ENCODE measurements around the gene CFTR. TPM values are rescaled to one million over a fixed set of nuclear protein-coding genes. Genes with fewer than 3 reads are reported as not detected.
A peak's percentile ranks its signal among the peaks of the same experiment; 100 is the strongest.

Gene CFTR
- total and polyA plus RNA-seq, 10 of the 15 experiments (the other 5 are each of a cell fraction or from before 2014, with no cell fraction given) = 0.02 to 2.3 (median 0.21) TPM; not detected in 1

GRCh38 chr7:117588352-117588794, 108.5 kb downstream of the CFTR start (continued):
- TF ChIP-seq NRF1 (conservative IDR thresholded peaks at IDR 0.05; ENCODE audit: low read depth, low read length) = no peak
- no peak for TF ChIP-seq CHD1 (IDR thresholded peaks at IDR 0.05; ENCODE audit: low read depth, low read length)
- TF ChIP-seq BCL11A (IDR thresholded peaks at IDR 0.05; ENCODE audit: low read depth, low read length) = 0 out of 2 replicates have a peak, but pooled peaks have one; percentile 40
- no peak for TF ChIP-seq IRF5 (IDR thresholded peaks at IDR 0.05; ENCODE audit: borderline replicate concordance)
- TF ChIP-seq SREBF1 (IDR thresholded peaks at IDR 0.05; ENCODE audit: low read length) = no peak
- TF ChIP-seq CBFB (IDR thresholded peaks at IDR 0.05; ENCODE audit: low read depth) = 0 out of 2 replicates have a peak, but pooled peaks have one; percentile 38
- no peak for TF ChIP-seq CTCF (IDR thresholded peaks at IDR 0.05 in 2 of 3, conservative IDR thresholded peaks at IDR 0.05 in 1 of 3; ENCODE audit: control insufficient read depth in 2 of 3, extremely low read depth in 1 of 3, insufficient read depth in 1 of 3, low read depth in 3 of 3, low read length in 3 of 3)
- TF ChIP-seq BACH1 (IDR thresholded peaks at IDR 0.05; ENCODE audit: borderline replicate concordance) = peak; percentile 84; the same call in 1 of the 2 replicates
- TF ChIP-seq USF2 (IDR thresholded peaks at IDR 0.05; ENCODE audit: borderline replicate concordance, low read depth, low read length) = no peak
- TF ChIP-seq PKNOX1 (IDR thresholded peaks at IDR 0.05) = peak; percentile 83
- TF ChIP-seq RAD21 (IDR thresholded peaks at IDR 0.05; ENCODE audit: insufficient read depth, low read depth, low read length) = no peak
- no peak for TF ChIP-seq IRF4 (IDR thresholded peaks at IDR 0.05; ENCODE audit: low read depth, low read length)
- no peak for TF ChIP-seq YBX1 (IDR thresholded peaks at IDR 0.05)
- TF ChIP-seq HSF1 (IDR thresholded peaks at IDR 0.05; ENCODE audit: low read depth, low read length) = no peak
- TF ChIP-seq SP1 (IDR thresholded peaks at IDR 0.05; ENCODE audit: low read depth, low read length) = no peak
- no peak for TF ChIP-seq RFX5 (IDR thresholded peaks at IDR 0.05; ENCODE audit: low read depth, low read length)
- TF ChIP-seq SUPT20H (IDR thresholded peaks at IDR 0.05; ENCODE audit: borderline replicate concordance, control insufficient read depth, low read depth, low read length) = no peak
- TF ChIP-seq KAT2A (conservative IDR thresholded peaks at IDR 0.05; ENCODE audit: control insufficient read depth, low read depth, low read length) = no peak
- no peak for TF ChIP-seq SIX5 (IDR thresholded peaks at IDR 0.05; ENCODE audit: low read depth, low read length, severe bottlenecking)
- TF ChIP-seq DPF2 (IDR thresholded peaks at IDR 0.05) = peak; percentile 91
- TF ChIP-seq ETV6 (conservative IDR thresholded peaks at IDR 0.05 in 1 of 2, IDR thresholded peaks at IDR 0.05 in 1 of 2; ENCODE audit: borderline replicate concordance in 1 of 2, low read depth in 1 of 2) = no peak; a peak in 1 of 4 replicates
- TF ChIP-seq PBX3 (IDR thresholded peaks at IDR 0.05; ENCODE audit: insufficient replicate concordance, low read depth, low read length) = no peak
- TF ChIP-seq IKZF2 (IDR thresholded peaks at IDR 0.05) = peak; percentile 95
- TF ChIP-seq PAX8 (IDR thresholded peaks at IDR 0.05) = no peak

Data from GM12878 (cell line).